ENCODE results near the gene MMP28.
A peak's percentile ranks its signal among the peaks of the same experiment; 100 is the strongest.
"Not testable (repeated sequence)": the region's sequence is repeated elsewhere in the genome, so short reads cannot be mapped to it uniquely, and the experiment has no call there.

The MMP28 gene

DNA sequence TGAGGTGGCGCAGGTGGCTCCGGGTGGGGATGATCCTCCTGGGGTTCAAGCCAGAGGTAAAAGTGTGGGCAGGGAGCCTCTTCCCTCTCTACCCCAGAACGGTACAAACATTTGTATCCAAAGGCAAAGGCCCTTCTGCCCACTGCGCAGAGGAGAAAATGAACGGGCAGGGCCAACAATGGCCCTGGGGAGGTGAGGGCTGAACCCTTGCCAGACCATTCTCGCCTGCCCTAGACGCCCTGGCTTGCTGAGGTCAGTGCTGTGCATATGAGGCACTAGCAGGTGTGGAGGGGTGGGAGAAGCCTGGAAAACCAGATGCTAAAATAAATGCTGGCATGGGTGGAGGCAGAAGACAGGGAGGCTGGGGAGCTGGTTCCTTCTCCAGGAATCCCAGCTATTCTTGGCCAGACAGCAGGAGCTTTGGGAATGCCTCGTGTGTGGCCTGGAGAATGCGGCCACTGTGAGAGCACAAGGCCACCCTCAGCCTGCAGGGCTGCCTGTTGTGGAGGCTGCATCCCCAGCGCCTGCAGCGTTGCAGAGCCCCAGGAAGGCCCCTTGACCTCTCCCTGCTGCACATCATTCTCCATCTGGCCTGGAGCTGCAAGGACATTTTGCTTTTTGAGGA is 30.2 kb downstream of the MMP28 start:
- DNase-seq: no peak

DNA sequence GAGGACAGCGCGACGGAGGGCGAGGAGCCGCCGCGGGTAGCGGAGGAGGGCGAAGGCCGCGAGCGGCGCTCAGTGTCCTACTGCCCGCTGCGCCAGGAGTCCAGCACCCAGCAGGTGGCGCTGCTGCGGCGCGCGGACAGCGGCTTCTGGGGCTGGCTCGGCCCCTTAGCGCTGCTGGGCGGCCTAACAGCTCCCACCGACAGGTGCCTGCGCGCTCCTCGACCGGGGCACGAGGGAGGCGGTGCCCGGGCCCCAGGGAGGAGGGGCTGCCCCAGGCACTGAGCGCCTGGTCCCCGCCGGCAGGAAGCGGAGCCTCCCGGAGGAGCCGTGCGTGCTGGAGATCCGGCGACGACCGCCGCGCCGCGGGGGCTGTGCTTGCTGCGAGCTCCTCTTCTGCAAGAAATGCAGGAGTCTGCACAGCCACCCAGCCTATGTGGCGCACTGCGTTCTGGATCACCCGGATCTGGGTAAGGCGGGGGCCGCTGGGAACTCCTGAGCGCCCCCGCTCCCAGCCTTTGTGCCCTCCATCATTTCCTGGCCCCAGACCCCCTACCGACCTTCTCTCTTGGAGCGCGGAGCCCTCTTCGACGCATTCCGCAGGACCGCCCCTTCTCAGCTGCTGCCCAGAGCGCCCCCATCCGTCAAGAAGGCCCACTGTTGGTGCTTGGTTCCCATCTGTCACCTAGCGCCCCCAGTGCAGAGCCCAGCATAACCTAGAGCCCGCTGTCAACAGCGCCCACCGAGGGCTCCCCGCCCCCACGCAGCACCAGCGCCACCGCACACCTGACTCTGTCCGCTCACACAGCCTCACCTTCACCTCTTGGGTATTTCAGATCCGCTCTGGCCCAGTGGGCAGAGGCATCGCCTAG is 31.1 kb downstream of the MMP28 start:
- DNase-seq: peak; percentile 28

DNA sequence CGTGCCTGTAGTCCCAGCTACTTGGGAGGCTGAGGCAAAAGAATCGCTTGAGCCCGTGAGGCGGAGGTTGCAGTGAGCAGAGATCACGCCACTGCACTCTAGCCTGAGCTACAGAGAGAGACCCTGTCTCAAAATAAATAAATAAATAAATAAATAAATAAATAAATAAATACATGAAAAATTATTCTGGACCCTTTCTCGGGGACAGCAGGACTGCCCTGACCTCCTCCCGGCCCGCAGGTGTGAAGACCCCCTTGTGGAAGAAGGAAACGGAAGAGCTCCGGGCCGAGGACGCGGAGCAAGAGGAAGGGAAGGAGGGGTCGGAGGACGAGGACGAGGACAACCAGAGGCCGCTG is 31.7 kb downstream of the MMP28 start:
- no peak for DNase-seq

DNA sequence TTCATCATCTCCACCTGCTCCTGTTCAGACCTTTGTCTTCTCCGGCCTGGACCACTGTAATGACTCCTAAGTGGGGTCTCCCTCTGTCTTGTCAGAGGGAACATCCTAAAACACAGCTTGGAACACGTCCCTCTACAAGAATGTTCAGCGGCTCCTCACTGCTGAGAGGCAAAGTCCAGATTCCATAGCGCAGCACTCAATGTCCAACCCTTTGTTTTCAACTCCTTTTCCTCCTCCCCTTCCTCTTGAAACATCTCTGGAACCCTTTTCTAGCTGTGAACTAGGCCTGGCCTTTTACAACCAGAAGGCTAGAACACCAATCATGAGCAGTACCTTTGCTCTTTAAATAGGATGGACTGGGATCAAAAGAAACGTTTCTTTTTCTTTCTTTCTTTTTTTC is 33.8 kb downstream of the MMP28 start:
- no peak for DNase-seq

DNA sequence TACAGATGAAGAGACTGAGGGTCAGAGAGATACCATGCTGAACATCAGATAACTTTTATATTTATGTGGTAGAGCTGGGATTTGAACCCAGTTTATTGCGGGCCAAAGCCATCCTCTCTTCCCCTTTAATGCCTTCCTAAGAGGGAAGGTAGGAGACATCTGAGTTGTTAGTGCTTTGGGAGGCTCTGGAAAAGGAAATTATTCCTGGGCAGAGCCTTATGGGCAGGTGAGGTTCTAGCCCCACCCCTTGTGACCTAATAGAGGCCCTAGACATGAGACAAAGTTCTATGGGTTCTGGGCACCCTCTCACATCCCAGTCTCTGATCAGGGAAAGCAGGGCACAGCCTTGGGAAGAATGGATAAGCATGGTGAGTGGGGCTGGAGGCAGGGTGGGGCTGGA is 34.9 kb downstream of the MMP28 start, which contains the start of gene C17orf50:
Gene C17orf50 (plus strand): TSS at position 301 of the 400 bp plus-strand sequence. CDS start 55 bp downstream, at position 356.
- DNase-seq: no peak

DNA sequence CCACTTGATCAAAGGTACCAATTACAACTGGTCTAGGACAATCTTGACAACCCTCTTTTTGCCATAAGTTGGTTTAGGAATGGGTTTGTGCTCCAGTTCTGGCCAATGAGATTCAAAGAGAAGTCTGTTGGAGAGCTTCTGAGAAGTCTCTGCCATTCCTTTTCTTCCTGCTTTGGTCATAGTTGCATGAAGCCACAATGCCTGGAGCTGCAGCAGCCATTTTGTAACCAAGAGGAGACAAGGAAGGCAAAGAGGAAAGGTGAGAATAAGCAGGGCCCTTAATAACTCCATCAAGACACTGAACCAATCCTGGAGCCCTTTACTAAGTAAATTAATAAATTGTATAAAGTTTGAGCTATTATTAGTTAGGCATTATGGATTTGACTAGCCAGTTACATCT is 38.2 kb downstream of the MMP28 start:
- no peak for DNase-seq

DNA sequence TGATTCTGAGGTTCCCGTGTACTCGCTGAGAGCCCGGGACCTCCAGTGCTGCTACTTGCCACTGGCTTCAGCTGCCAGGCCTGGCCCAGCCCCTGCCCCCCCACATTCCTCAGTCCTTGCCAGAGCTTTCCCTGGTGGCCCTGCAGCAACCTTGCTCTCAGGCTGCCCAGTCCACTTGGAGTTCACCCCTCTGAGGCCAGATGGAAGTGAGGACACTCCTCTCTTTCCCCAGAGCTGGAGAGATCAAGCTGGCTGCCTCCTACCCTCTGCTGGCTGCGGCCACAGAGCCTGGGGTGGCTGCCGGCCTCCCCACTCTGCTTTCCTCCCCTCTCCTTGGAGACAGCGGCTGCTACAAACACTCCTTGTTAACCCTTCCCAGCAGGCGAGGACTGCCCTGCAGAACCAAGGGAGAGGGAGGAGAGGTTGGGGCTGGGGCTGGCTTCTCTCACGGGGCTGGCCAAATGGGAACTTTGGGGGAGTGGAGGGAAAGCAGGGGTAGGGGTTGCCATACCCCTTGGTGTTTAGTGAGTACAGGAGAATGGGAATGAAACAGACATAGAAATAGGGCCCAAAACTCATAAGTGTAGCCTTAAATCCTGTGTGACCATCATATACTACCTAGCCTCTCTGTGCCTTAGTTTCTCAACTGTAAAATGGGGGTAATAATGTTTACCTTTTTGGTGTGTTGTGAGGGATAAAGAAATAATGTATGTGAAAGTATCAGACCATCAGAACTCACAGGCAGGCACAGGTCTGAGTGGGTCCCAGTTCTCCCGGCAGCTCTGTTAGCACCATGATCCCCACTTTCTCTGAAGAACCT is 42.3 kb downstream of the MMP28 start, which contains the start of gene GAS2L2:
Gene GAS2L2 (minus strand): TSS at position 295 of the 820 bp plus-strand sequence. CDS start 389 bp downstream, outside the sequence.
- no peak for DNase-seq

DNA sequence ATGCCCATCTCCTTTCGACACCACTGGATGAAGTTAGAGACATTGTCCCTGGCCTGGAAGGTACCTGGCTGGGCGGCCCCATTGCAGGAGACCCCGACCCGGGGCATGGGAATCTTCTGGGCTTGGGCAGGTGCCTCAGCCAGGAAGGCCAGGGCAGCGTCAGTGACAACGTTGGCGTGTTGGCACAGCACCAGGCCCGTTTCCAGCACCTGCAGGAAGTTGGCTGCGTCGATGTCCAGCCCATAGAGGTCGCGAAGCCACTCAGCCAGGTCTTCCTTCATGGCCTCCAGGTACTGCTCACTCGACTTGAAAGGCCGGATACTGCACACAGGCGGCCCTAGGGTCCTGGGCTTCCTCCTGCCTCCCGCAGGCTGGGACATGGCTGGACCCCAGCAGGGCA is 43.0 kb downstream of the MMP28 start:
- DNase-seq: no peak

DNA sequence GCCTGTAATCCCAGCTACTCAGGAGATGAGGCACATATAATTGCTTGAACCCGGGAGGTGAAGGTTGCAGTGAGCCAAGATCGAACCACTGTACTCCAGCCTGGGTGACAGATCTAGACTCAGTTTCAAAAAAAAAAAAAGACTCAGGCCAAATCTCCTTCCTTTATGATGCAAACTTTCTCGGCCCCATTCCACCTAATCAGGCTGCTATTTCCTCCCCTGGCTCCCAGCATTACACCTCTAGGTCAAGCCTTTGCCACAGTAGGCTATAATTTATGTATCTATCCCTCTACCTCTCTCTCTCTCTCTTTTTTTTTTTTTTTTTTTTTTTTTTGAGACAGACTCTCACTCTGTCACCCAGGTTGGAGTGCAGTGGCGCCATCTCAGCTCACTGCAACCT is 43.9 kb downstream of the MMP28 start:
- not testable (repeated sequence) for DNase-seq

DNA sequence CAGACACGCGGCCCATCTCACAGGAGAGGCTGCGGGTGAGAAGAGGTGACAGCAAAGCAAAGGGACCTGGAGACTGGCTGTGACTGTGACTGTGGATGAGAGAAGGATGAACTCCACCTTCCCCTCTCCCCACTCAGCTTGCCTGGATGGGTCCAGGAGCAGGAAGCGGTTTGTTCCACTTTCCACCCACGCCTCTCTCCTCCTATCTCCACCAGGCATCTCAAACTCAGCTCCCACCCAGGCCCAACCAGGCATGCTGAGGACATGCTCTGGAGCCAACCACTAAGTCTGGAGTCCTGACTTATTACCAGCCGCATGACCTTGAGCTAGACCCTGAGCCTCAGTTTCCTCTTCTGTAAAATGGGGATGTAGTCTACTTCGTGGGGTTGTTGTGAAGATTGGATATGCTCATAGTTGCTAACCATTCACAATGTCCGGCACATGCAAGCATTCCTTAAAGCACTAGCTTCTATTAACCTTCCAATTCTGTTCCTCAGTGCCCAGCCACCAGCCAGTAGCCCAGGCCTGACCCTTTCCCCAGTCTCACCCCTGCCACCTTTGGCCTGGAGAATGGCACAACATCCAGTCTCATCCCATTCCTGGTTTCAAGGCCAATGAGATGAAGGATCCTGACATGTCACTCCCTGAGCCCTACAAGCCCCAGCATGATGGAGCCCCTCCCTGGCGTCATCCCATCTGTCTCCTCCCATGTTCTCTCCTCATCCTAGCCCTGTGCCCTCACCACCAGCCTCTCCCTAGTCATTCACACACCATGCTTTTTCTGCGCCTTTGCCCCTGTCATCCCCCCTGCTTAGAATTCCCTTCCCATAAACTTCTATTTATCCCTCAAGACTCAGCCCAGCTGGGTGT is 44.7 kb downstream of the MMP28 start:
- DNase-seq: no peak

DNA sequence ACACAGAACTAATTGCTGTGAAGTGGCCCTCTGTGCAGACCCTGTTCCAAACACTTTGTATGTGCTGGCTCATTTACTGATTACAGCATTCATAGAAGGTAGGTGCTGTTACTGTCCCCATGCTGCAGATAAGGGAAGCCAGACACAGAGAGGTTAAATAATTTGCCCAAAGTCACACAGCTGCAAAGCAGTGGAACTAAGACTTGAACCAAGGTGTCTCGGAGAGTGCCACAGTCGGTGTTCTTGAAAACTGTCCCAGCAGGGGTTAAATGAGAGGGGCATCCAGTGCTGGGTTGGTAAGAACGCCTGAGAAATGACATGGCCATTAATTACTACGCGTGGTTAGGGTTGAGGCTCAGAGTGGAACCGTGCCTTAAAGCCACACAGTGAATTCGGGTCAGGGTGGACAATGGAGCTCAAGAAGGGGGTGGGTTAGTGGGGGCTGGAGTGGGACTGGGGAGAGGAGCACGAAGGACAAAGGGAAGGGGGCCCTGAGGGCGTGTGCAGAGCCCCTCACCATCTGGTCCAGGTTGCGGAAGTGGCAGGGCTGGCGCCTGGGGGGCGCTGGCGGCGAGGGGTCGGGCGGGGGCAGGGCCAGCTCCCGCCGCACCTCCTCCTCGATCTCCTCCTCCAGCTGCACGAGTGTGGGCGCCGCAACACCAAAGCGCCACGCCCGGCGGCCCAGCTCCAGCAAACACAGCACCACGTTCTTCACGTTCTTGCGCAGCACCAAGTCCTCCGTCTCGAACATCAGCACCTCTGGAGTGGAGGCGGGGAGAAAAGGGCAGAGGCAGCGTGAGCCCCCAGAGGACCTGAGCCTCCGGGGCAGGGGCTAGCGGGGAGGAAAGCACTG is 45.7 kb downstream of the MMP28 start:
- no peak for DNase-seq

DNA sequence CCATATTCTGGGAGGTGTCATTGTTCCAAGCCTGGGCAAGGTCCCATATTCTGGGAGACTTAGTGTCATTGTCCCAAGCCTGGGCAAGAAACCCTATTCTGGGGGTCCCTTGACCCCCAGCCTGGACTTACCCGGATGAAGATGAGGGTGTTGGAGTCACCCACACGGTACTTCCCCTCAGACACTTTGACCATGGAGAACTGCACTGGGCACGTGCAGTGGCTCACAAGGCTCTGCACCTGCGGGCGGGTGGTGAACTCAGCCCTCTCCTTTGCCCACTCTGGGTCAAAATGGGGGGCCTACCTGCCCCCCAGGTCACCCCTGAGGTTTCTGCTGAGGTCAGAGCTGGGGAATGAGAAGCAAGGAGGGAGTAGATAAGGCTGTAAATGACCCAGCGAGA is 46.5 kb downstream of the MMP28 start:
- DNase-seq: no peak

DNA sequence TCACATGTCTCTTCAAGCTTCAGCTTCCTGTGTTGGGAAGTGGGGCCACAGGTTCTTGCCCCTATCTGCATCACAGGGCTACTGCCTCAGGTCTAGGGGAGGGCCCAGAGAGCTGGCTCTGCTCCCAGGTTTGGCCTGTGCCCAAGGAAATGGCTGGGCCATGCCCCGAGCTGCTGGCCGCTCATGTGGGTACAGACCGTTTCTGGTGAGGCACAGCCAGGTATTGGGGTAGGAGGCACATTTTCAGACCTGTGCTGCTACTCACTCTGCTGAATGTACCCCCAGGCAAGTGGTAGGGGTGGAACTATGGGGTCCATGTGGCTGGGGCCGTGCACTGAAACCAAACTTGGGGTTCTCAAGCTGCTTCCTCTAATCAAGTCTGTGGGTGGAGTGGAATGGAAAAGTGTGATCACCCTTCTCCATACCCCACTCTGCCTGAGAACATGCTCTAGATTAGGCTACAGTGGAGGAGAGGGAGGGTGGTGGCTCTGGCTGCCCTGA is 47.0 kb downstream of the MMP28 start:
- no peak for DNase-seq

DNA sequence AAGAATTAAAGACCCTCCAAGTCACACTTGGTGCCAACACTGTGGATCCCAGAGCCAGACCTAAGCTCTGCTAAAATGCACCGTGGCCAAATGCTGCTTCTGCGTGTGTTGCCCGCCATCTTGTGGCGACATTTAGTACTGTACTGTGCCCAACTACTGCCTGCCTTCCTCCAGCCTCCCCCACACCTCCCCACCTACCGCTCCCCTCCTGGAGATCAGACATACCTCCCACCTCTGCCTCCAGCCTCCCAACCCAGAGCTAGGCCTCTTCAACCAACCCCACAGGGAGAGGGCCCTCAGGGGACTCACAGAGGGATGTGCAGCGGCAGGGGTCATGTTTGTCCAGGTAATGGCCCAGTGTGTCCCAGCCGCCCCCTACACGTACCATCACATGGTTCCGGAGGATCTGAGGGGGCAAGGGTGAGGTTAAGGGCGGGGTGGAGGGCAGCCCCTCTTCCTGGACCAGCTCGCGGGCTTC is 47.9 kb downstream of the MMP28 start:
- DNase-seq: no peak

DNA sequence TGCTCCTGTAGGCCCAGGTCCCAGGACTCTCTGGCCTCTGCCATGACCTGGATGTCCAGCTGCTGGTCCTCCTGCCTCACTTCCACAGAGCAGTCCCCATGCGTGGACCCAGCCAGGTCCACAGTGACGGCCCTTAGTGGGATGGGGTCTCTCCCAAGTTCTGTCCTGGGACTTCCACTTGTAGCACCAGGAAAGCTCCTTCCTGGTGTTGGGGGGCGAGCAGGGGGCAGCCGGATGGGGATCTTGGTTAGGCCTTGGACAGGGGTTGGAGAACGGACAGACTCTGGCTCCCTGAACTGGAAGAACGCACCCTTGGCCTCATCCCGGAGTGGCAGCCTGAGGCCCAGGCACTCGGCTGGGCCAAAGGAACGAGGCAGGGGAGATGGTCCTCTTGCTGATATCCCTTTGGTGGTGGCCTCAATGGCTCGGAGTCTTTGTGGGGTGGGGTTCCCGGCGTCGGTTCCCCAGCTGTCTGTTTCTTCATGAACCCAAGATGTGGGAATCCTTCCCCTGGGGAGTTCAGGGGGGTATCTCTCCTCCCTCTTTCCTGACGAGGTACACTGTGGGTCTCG is 49.6 kb downstream of the MMP28 start:
- no peak for DNase-seq

DNA sequence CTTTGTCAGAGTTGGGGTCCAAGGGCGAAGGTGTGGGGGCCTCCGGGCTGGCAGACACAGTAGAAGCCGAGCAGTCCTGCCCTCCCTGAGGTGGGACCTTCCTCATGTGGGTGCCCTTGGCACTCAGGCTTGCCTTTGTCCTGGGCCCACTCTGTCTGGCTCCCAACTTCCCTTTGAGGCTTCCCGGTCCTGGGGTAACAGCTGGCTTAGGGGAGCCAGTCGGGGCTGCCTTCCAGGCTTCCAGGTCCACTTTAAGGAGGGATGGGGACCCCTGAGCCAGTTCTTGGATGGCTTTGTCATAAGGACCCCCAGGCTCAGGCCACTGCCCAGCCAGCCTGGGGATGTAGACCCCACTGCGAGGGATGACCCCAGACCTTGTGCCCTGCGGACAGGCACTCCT is 50.2 kb downstream of the MMP28 start:
- no peak for DNase-seq

DNA sequence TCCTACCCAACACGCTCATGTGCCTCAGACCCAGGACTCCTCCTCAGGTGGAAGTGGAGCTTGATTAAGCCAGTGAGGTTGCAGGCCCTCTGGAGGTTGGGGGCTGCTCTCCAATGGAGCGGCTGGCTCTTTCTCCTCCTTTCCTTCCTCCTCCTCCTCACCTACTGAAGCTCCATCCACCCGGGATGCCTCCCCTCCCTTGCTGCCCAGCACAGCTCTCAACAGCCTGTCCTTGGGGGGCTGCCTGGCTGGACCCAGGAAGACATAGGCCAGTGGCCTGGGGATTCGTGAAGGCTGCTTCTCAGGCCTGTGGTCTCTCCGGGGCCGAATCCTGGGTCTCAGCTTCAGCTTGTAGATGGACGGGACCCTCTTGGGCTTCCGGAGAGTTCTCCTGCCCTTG is 50.6 kb downstream of the MMP28 start:
- DNase-seq: no peak

DNA sequence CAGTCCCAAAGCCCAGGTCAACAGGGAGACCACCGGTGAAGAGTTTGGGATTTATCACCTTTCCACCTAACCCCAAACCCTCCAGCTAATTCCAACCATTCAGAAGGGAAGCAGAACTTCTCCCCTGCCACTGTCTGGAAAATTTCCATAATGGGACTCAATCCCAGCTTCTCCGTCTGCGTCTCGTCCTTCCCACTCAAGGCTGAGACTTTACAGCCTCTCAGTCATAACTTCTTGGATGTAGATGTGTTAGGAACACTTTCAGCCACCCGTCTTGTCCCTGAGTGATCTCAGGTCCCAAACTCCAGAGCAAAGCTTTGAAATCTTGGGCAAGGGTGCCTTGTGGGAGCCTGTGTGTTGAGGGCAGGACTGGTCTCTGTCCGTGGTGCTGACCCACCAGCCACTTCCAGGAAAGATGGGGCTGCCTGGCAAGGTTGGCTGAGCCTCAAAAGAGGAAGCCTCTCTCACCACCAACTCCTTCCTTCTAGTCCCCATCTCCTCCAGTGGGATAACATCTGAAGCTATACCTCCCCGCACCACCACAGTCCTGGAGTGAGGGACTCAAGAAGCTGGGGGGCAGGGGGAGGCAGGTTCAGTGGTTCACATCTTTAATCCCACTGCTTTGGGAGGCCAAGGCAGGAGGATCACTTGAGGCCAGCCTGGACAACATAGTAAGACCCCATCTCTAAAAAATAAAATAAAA is 51.7 kb downstream of the MMP28 start:
- no peak for DNase-seq

DNA sequence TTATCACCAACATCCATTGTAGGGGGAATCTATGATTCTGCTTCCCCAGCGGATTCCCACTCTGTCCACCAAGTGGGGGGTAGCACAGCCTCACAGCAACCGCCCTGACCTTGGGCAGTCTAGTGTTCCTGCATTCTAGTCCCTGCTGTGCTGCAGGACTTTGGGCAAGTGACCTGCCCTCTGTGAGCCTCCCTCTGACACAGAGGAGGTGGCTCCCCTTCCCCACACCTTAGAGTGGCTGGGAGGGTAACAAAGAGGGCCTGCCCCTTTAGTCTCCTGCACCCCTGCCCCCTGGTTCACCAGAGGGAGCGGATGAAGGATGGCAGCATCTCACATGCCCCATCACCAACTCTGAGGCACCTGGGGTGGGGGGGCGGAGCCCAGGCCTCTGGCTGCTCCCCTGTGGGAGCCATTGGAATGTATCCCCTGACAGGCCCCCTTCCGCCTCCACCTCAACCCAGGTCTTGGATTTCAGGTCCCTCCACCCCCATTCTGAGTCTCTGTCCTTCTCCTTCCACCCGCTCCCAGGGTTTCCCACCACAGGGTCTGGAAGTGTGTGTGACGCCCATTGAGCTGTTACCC is 52.5 kb downstream of the MMP28 start:
- no peak for DNase-seq

DNA sequence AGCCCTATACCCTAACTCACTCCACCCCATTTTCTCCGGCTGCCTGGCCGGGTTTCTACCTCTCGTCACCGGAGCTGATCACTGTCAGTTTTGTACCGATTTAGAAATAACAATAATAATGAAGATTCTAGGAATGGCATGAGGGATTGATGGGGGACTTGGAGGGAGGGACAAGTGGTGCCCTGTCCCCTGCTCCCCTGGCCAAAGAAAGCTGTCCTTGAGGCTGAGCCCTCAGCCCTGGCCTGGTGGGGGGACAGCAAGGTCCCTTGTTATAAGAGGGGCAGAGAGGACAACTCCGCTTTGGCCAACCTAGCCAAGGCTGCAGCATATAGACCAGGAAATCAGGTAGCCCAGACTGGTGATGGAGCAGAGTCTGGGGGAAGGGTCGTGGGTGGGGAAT is 52.9 kb downstream of the MMP28 start:
- no peak for DNase-seq
